VCaP (cell line): ENCODE data around the gene HS3ST5.

Experiments used
- H3K27ac ChIP-seq: fragments of 450-650 bp; 2 replicates; pipeline ENCODE4 v1.5.1; 2017
- CTCF ChIP-seq: fragments of 450-650 bp; conservative IDR thresholded peaks from 2 replicates; pipeline ENCODE4 v1.5.1; 2017; ENCODE audit warnings: mild to moderate bottlenecking, moderate library complexity

Gene HS3ST5

GRCh38 chr6:114310053-114310452 is 32.8 kb downstream of the HS3ST5 start:
- H3K27ac ChIP-seq, result no peak overlapping the region
- no peak for TF ChIP-seq CTCF

GRCh38 chr6:114304304-114304887 is 38.4 kb downstream of the HS3ST5 start:
- no peak overlapping the region for H3K27ac ChIP-seq
- TF ChIP-seq CTCF, result peak; percentile 79

- TF ChIP-seq CTCF, result no peak
- H3K27ac ChIP-seq, result no peak overlapping the region
Measured at GRCh38 chr6:114301596-114302219, 41.1 kb downstream of the HS3ST5 start.

GRCh38 chr6:114297135-114297534 is 45.7 kb downstream of the HS3ST5 start:
- no peak for TF ChIP-seq CTCF
- no peak overlapping the region for H3K27ac ChIP-seq

- no peak overlapping the region for H3K27ac ChIP-seq
- no peak for TF ChIP-seq CTCF
Measured at GRCh38 chr6:114292431-114292830, 50.4 kb downstream of the HS3ST5 start.

GRCh38 chr6:114291428-114291827 is 51.4 kb downstream of the HS3ST5 start:
- H3K27ac ChIP-seq, result no peak overlapping the region
- no peak for TF ChIP-seq CTCF

- no peak for TF ChIP-seq CTCF
- H3K27ac ChIP-seq, result no peak overlapping the region
Measured at GRCh38 chr6:114290864-114291263, 52.0 kb downstream of the HS3ST5 start.
